Measurements from ENCODE around the gene MIA3.

GRCh38 chr1:222643938-222644635 is 26.2 kb downstream of the MIA3 start:
- TF ChIP-seq CTCF (IDR thresholded peaks at IDR 0.05), result peak in 1 of 12 donors; percentile 11
- TF ChIP-seq POLR2A (IDR thresholded peaks at IDR 0.05), result peak in 1 of 2 donors; percentile 71
